Effector memory CD4-positive, alpha-beta T cell (primary cell): ENCODE results near the gene MYRF.

Source experiments
- DNase-seq, 3 donors: peaks; one replicate each; pipeline ENCODE4 v3.0.0-alpha.2; 2020
- H3K27ac ChIP-seq: 2 replicates; pipeline ENCODE4 v1.7.0; 2013; ENCODE audit warnings: mild to moderate bottlenecking, low read length, moderate library complexity; ENCODE audit not compliant: insufficient read depth, poor library complexity, severe bottlenecking
- H3K27me3 ChIP-seq: replicated peaks from 2 replicates; pipeline ENCODE4 v1.7.0; 2013; ENCODE audit warnings: mild to moderate bottlenecking, low read length; ENCODE audit not compliant: insufficient read depth, control insufficient read depth, poor library complexity, severe bottlenecking
- H3K36me3 ChIP-seq: 2 replicates; pipeline ENCODE4 v1.7.0; 2013; ENCODE audit warnings: mild to moderate bottlenecking, low read length, moderate library complexity; ENCODE audit not compliant: control insufficient read depth, insufficient read depth
- H3K4me1 ChIP-seq: 2 replicates; pipeline ENCODE4 v1.7.0; 2013; ENCODE audit warnings: low read length, mild to moderate bottlenecking; ENCODE audit not compliant: control insufficient read depth, insufficient read depth, poor library complexity, severe bottlenecking
- H3K4me3 ChIP-seq: 2 replicates; pipeline ENCODE4 v1.7.0; 2013; ENCODE audit warnings: low read length, low read depth, mild to moderate bottlenecking; ENCODE audit not compliant: insufficient read depth, poor library complexity, severe bottlenecking
- H3K9me3 ChIP-seq: 2 replicates; pipeline ENCODE4 v1.7.0; 2013; ENCODE audit warnings: mild to moderate bottlenecking, low read length, moderate library complexity; ENCODE audit not compliant: control insufficient read depth

Gene MYRF

DNA sequence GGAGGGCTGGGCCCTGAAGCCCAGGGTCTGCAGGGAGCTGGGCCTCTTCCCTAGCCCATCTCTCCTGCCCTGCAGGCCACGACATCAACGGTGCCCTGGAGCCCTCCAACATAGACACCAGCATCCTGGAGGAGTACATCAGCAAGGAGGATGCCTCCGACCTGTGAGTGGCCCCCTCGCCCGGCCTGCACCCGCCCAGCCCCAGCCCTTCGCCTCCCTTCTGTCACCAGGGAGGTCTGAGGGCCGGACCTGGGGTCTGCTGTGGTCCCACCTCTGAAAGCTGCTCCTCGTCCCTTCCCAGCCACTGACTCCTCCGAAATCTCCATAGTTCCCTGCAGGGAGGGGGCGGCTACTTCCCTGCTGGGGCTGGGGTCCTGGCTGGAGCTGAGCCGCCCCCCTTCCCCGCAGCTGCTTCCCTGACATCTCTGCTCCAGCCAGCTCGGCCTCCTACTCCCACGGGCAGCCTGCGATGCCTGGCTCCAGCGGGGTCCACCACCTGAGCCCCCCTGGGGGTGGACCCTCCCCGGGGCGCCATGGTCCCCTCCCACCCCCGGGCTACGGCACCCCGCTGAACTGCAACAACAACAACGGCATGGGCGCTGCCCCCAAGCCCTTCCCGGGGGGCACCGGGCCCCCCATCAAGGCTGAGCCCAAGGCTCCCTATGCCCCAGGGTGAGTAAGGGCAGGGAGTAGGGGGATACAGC, 13.3 kb downstream of the MYRF start:
- Histone ChIP-seq H3K4me1 (no peaks in the 10 kb centered on the region), H3K27me3 (no peaks in the 10 kb centered on the region), H3K36me3 (no peaks in the 10 kb centered on the region), H3K9me3 (no peaks in the 10 kb centered on the region), H3K4me3 (no peak overlapping the region), H3K27ac (no peak overlapping the region)
- DNase-seq: no peak

- Histone ChIP-seq H3K4me3 (no peak overlapping the region), H3K4me1 (no peaks in the 10 kb centered on the region), H3K36me3 (no peaks in the 10 kb centered on the region), H3K9me3 (no peaks in the 10 kb centered on the region), H3K27ac (no peak overlapping the region), H3K27me3 (no peaks in the 10 kb centered on the region)
- DNase-seq: no peak
Observed at GRCh38 chr11:61766353-61766841, 14.0 kb downstream of the MYRF start.

DNA sequence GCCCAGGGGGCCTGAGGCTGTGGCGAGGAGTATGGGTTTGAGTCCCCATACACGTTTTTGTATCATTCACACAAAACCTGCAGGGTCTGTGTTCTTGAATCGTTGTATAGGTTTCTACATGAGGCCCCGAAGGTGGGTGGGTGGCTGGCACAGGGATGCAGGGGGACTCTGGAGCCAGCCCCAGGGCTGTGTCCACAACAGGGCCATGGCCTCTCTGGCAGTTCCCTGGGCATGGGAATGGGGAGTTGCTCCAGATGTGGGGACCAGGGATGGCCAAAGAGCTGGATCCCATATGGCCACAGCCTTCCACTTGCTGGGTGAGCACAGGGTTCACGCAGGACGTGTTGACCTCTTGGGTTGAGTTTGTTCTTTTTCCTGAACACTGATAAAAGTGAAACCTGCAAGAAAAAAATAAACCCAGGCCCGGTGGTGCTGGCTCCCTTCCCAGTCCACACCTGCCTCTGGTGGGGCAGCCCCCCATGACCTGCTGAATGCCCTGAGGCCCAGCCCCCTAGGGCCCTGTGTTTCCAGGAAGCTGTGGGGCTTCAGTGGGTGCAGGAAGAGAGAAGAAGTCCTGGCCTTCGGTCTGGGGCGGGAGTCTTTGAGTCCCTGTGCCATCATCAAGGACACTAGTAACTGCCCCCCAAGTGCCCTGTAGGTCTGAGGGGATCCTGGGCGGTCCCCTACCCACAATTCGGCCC, 16.1 kb downstream of the MYRF start:
- Histone ChIP-seq H3K36me3 (no peaks in the 10 kb centered on the region), H3K4me1 (peaks cover 11% of the 10 kb centered on the region), H3K27me3 (no peaks in the 10 kb centered on the region), H3K9me3 (no peaks in the 10 kb centered on the region), H3K4me3 (no peak overlapping the region), H3K27ac (no peak overlapping the region)
- DNase-seq: no peak

DNA sequence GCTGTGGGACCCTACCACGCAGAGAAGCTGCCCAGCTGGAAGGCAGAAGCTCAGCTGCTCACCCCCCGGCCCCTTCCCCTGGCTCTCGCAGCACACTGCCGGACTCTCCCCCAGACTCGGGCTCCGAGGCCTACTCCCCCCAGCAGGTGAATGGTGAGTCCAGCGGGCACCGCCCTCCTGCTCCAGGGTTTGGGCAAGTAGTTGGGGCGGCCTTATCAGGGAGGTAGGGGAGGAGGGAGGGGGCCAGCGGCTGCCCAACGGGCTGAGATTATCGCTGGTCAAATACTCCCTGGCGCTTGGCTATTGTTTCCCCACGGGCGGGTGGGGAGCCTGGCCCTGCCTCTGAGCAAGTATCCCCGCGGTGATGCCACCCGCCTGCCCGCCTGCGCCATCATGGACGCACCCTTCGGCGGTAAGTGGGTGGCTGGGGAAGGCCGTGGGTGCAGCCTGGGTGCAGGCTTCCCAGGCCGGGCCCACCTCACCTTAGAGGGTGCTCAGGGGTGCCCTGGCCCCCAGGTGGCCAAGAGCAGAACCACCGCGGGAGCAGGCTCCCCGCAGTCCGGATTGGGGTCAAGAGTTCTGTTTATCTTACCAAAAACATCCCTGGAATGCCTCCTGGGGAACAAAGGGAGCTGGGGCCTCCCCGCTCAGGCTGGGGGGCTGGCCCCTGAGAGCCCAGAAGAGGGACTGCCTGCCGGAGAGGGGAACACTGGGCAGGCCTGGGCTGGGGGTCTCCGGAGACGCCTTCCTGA, 16.9 kb downstream of the MYRF start:
- no peaks in the 10 kb centered on the region for H3K36me3 ChIP-seq
- no peak for DNase-seq
- H3K9me3 ChIP-seq: no peaks in the 10 kb centered on the region
- peaks cover 11% of the 10 kb centered on the region for H3K4me1 ChIP-seq
- H3K27me3 ChIP-seq: no peaks in the 10 kb centered on the region
- no peak overlapping the region for H3K27ac ChIP-seq
- no peak overlapping the region for H3K4me3 ChIP-seq

DNA sequence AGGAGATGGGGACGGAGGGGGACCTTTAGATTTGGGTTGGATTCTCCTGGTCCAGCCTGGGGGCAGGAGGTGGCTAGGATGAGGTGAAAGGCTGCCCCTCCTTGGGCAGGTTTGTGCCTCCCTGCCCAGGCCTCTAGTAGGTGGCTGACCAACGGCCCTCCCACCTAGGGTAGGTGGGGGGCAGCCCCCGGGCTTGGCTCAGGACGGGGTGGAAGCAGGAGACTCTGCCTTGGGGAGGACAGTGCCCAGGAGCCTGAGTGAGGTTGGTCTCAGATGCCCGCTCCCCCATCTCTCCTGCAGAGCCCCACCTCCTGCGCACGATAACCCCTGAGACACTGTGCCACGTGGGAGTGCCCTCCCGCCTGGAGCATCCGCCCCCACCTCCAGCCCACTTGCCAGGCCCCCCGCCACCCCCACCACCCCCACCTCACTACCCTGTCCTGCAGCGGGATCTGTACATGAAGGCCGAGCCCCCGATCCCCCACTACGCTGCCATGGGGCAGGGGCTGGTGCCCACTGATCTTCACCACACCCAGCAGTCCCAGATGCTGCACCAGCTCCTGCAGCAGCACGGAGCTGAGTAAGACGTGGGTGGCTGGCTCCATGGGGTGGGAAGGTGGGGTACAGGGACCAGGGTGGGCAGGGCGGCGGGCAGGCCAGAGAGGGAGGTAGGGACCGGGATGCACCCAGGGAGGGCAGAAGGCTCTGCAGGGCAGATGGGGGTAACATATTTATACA, 17.7 kb downstream of the MYRF start:
- Histone ChIP-seq H3K27me3 (no peaks in the 10 kb centered on the region), H3K36me3 (no peaks in the 10 kb centered on the region), H3K27ac (no peak overlapping the region), H3K4me1 (peaks cover 11% of the 10 kb centered on the region), H3K9me3 (no peaks in the 10 kb centered on the region), H3K4me3 (no peak overlapping the region)
- no peak for DNase-seq

GRCh38 chr11:61771195-61771894, 18.9 kb downstream of the MYRF start:
- Histone ChIP-seq H3K4me3 (no peak overlapping the region), H3K27ac (no peak overlapping the region), H3K36me3 (no peaks in the 10 kb centered on the region), H3K27me3 (no peaks in the 10 kb centered on the region), H3K4me1 (peaks cover 11% of the 10 kb centered on the region), H3K9me3 (no peaks in the 10 kb centered on the region)
- no peak for DNase-seq

GRCh38 chr11:61771985-61772455, 19.6 kb downstream of the MYRF start:
- no peak for DNase-seq
- Histone ChIP-seq H3K27me3 (no peaks in the 10 kb centered on the region), H3K27ac (no peak overlapping the region), H3K36me3 (no peaks in the 10 kb centered on the region), H3K4me3 (no peak overlapping the region), H3K9me3 (no peaks in the 10 kb centered on the region), H3K4me1 (peaks cover 15% of the 10 kb centered on the region)

DNA sequence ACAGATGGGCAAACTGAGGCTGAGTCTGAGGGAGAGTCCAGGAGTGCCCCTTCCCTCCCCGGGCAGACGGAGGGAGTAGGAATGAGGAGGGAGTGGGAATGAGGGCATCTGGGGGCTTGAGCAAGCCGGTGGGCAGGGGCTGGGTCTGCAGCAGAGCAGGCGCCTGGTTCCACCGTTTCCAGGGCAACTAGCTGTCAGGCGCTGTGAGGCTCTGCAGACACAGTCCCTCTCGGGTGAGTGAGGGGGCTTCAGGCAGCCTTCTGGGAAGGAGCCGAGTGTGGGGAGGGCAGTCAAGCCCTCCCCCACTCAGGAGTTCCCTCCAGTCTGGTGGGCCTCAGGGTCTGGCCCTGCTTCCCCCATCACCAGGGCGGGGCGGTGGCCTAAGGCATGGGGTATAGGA, 20.9 kb downstream of the MYRF start:
- Histone ChIP-seq H3K27me3 (no peaks in the 10 kb centered on the region), H3K36me3 (no peaks in the 10 kb centered on the region), H3K4me1 (peaks cover 25% of the 10 kb centered on the region), H3K27ac (no peak overlapping the region), H3K9me3 (no peaks in the 10 kb centered on the region), H3K4me3 (no peak overlapping the region)
- no peak for DNase-seq

DNA sequence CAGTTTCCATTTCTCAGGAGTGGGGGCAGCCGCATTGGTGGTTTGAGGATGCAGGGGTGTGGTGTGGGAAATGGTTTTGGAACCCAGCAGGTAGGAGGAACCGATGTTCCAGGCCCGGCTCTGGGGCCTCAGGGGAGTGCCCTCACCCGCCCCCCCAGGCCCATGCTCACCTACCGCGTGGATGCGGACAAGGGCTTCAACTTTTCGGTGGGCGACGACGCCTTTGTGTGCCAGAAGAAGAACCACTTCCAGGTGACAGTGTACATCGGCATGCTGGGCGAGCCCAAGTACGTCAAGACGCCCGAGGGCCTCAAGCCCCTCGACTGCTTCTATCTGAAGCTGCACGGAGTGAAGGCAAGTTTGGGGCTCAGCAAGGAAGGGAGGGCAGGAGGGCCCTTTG, 21.4 kb downstream of the MYRF start:
- H3K9me3 ChIP-seq: no peaks in the 10 kb centered on the region
- DNase-seq: no peak
- H3K36me3 ChIP-seq: no peaks in the 10 kb centered on the region
- H3K4me1 ChIP-seq: peaks cover 25% of the 10 kb centered on the region
- no peak overlapping the region for H3K27ac ChIP-seq
- no peaks in the 10 kb centered on the region for H3K27me3 ChIP-seq
- no peak overlapping the region for H3K4me3 ChIP-seq
